GM10248 (cell line): Measurements from ENCODE around the gene KAT6B.
"Not testable (repeated sequence)": the region's sequence is repeated elsewhere in the genome, so short reads cannot be mapped to it uniquely, and the experiment has no call there.

Experiments
- CTCF ChIA-PET: fragments of 300-600 bp; sonication (Branson Sonifier 250); formaldehyde crosslinking; extraction: SDS; loops from one replicate; lab custom pipeline; 2021; ENCODE audit warnings: antibody characterized with exemption; lab: Yijun Ruan, JAX
- POLR2A ChIA-PET: fragments of 350-650 bp; sonication (Branson Sonifier 250); formaldehyde crosslinking; extraction: SDS; loops from one replicate; lab custom pipeline; 2020; ENCODE audit warnings: antibody characterized with exemption; lab: Yijun Ruan, JAX
- DNase-seq: peaks from one replicate; pipeline ENCODE4 v3.0.0; 2012; ENCODE audit errors: extremely low spot score
- TF ChIP-seq, protein P1 (sequence below): IDR thresholded peaks from 2 replicates; pipeline ENCODE4 v1.5.1; 2012; ENCODE audit warnings: mild to moderate bottlenecking, low read depth; ENCODE audit errors: extremely low read depth, missing control alignments, control extremely low read depth

Gene KAT6B

DNA sequence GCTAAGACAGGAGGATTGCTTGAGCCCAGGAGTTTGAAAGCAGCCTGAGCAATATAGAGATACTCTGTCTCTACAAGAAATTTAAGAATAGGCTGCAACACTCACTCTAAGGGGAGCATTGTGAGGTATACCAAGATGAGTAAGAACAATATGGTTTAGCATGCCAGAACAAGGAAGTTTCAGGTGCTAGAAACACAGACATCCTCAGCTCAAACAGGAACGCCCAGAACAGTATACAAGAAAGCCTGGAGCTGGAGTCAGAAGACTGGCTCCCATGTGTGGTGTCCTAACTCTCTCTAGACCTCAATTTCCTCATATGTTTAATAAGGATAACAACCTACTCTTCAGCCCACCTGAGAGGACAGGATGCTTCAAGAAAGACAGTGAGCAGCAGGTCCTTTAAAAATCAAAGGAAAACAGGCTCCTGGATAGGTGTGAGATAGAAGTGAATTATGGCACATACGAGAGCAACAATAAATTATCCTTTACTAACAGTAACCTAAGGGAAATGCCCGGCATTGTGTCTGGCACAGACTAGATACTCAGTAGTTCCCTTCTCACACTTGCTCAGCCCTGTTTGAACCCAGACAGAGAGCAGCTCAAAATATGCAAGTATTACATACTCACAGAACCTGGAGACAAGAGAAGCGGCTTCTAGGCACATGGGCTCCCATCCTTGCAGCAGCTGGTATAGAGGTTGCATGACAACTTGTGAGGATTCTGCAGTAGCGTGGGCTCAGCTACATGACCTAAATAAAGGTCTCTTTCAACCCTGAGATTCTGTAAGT, 45.4 kb downstream of the KAT6B start:
- peak; percentile 61 for DNase-seq
- ChIA-PET POLR2A (interaction anchor here (0.6 kb wide), 1 partner anchor 46 kb away, joined by 3 read pairs; no protein-coding TSS in a partner anchor), CTCF (interaction anchor here (0.7 to 3.1 kb wide), 3 partner anchors 10 to 629 kb away, joined by 4 to 13 read pairs (median 4); no protein-coding TSS in a partner anchor)
- TF ChIP-seq, protein P1, sequence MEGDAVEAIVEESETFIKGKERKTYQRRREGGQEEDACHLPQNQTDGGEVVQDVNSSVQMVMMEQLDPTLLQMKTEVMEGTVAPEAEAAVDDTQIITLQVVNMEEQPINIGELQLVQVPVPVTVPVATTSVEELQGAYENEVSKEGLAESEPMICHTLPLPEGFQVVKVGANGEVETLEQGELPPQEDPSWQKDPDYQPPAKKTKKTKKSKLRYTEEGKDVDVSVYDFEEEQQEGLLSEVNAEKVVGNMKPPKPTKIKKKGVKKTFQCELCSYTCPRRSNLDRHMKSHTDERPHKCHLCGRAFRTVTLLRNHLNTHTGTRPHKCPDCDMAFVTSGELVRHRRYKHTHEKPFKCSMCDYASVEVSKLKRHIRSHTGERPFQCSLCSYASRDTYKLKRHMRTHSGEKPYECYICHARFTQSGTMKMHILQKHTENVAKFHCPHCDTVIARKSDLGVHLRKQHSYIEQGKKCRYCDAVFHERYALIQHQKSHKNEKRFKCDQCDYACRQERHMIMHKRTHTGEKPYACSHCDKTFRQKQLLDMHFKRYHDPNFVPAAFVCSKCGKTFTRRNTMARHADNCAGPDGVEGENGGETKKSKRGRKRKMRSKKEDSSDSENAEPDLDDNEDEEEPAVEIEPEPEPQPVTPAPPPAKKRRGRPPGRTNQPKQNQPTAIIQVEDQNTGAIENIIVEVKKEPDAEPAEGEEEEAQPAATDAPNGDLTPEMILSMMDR = no peak

DNA sequence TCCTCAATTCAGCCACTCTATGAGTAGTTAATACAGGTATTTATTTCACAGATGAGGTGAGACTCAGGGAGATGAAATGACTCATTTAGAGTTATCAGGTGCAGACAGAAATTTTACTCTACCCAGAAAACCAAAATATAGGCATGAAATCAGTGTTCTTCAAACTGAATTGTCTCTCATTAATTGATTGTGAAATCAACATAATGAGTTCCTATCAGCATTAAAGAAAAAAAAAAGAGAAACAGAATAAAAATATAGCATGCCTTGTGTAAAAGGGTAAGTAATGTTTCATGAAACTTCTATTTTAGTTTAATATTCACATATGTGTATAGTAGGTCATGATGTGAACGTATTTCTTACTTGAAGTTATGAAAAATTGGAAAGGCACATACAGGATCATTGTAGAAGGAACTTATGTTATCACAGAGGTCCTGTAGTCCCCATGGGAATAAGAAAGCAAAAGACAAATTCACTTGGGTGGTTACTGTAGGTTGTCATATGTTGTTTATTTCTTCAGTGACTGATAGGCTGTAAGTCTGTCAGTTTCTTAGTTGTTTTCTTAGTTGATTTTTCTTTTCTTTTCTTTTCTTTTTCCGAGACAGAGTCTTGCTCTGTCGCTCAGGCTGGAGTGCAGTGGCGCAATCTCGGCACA, 47.5 kb downstream of the KAT6B start:
- CTCF ChIA-PET = interaction anchor here (1.5 to 3.1 kb wide), 2 partner anchors 12 to 14 kb away, joined by 3 to 13 read pairs; no protein-coding TSS in a partner anchor
- POLR2A ChIA-PET = no interaction called here
- DNase-seq = no peak
- TF ChIP-seq, protein P1 = no peak

DNA sequence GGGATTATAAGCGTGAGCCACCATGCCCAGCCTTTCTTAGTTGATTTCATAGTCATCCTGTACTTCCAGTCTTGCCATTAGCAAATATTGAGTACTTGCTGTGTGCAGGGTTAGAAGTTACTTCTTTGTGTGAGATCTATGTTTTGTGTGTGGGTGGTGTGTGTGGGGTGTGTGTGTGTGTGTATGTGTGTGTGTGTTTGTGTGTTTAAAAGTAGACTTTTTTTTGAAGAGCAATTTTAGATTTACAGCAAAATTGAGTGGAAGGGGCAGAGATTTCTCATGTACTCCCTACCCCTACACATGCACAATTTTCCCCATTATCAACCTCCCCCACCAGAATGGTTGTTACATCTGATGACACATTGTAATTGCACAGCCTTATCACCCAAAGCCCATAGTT, 48.2 kb downstream of the KAT6B start:
- TF ChIP-seq, protein P1 = no peak
- ChIA-PET POLR2A (no interaction called here), CTCF (interaction anchor here (1.0 kb wide), 1 partner anchor 14 kb away, joined by 4 read pairs; no protein-coding TSS in a partner anchor)
- DNase-seq = no peak

DNA sequence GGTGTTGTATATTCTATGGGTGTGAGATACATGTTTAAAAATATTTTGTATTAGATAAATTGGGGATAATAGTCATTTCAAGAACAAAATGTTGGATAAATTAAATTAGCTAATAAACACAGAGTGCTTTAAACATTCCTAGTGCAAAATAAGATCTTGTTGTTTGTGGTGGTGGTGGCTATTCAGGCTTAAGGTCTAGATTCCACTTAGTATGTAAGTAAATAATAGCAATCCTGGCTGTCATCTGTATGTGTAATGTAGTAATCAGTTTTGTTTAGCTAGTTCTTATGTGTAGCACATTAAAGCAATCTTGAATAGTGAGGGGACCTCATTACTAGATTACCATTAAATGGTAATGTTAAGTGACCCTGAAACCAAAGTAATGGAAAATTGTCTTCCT, 48.7 kb downstream of the KAT6B start:
- POLR2A ChIA-PET = no interaction called here
- CTCF ChIA-PET = interaction anchor here (1.0 to 1.1 kb wide), 2 partner anchors 14 to 212 kb away, joined by 3 to 4 read pairs; no protein-coding TSS in a partner anchor
- TF ChIP-seq, protein P1 = no peak
- DNase-seq = no peak

DNA sequence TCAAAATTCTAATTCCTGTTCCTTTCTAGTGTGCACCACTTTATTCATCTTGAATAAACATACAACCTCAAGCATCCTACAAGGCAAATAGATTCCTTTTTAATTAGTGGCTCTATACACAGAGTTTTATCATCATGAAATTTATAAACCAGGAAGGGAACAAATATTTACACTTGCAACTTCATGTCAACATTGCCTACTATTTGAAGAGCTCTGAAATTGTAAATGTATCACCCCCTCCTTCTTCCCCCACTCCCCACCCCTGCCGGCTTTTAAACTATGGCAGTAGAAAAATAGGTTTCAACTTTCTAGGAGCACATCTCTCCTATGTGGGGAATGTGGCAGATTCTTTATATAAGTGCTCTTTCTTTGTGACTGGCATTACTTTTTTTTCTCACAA, 49.6 kb downstream of the KAT6B start:
- DNase-seq = no peak
- POLR2A ChIA-PET = no interaction called here
- TF ChIP-seq, protein P1 = no peak
- CTCF ChIA-PET = interaction anchor here (1.0 to 1.8 kb wide), 5 partner anchors 11 to 213 kb away, joined by 3 to 4 read pairs (median 3); no protein-coding TSS in a partner anchor

DNA sequence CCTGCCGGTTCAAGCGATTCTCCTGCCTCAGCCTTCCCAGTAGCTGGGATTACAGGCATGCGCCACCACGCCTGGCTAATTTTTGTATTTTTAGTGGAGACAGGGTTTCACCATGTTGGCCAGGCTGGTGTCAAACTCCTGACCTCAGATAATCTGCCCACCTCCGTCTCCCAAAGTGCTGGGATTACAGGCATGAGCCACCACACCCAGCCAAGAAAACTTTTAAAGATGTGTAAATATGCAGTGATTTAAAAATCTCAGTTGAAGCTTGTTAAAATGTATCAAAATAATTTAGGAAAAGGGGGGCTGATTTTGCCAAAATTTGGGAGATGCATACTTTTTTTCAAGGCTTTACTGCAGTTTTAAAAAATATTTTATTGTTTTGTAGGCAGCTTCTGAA, 50.7 kb downstream of the KAT6B start:
- POLR2A ChIA-PET, DNase-seq: not testable (repeated sequence)
- CTCF ChIA-PET = interaction anchor here (0.8 to 1.8 kb wide), 3 partner anchors 10 to 28 kb away, joined by 3 read pairs; no protein-coding TSS in a partner anchor
